Mammary epithelial cell (primary cell): ENCODE data around the gene GPC5.

Experiments
- CTCF ChIP-seq, 2 donors: IDR thresholded peaks in 1 of 2; conservative IDR thresholded peaks in 1 of 2; 2 replicates each; pipeline ENCODE4 v1.5.1; 2011 to 2012; ENCODE audit warnings: inconsistent platforms in 2 of 2, low read length in 2 of 2, mild to moderate bottlenecking in 2 of 2, control low read depth in 1 of 2, low read depth in 1 of 2; ENCODE audit not compliant: insufficient read depth in 1 of 2; ENCODE audit errors: extremely low read depth in 1 of 2
- EZH2 ChIP-seq: IDR thresholded peaks from 2 replicates; pipeline ENCODE4 v1.6.1; 2012; ENCODE audit warnings: low read length, inconsistent platforms, borderline replicate concordance

DNA sequence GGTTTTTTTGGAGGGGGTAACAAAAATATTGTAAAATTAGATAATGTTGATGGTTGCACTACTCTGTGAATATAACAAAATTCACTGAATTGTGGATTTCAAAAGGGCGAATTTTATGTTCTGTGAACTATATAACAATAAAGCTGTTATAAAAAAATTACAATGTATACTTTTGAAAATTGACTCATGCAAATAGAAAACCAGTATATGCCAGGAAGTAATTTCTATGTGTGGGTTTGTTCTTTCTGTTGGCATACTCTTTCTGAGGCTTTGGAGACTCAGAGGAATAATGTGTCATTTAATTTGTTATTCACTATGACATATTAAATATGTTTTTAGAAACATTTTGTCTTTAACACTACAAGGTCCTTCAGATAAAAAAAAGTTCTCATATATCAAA lies 310.1 kb downstream of the GPC5 start:
- TF ChIP-seq CTCF (conservative IDR thresholded peaks at IDR 0.05 in 1 of 2, IDR thresholded peaks at IDR 0.05 in 1 of 2; ENCODE audit: extremely low read depth in 1 of 2, insufficient read depth in 1 of 2, low read depth in 1 of 2, low read length in 2 of 2) (no peak), EZH2 (no peak)
